SK-N-SH (cell line): Measurements from ENCODE around the gene CD164L2. TPM values are rescaled to one million over a fixed set of nuclear protein-coding genes. Genes with fewer than 3 reads are reported as not detected.
A peak's percentile ranks its signal among the peaks of the same experiment; 100 is the strongest.

Experiments
- CTCF ChIA-PET: fragments of 300-600, 350-600 bp; formaldehyde crosslinking; extraction: SDS; loops from one replicate; lab custom pipeline; 2021; lab: Yijun Ruan, JAX
- POLR2A ChIA-PET: fragments of 350-600 bp; sonication (Branson Sonifier 250); formaldehyde crosslinking; extraction: SDS; loops from one replicate; lab custom pipeline; 2020; ENCODE audit warnings: antibody characterized with exemption, inconsistent platforms; lab: Yijun Ruan, JAX
- DNase-seq: peaks from one replicate; pipeline ENCODE4 v3.0.0; 2012
- H2AFZ ChIP-seq: fragments of 200-600 bp; sonication (generic); 2 replicates; pipeline ENCODE4 v1.8.1; 2016; ENCODE audit warnings: antibody characterized with exemption, mild to moderate bottlenecking, low read depth
- H3F3A ChIP-seq: fragments of 200-600 bp; sonication (generic); replicated peaks from 2 replicates; pipeline ENCODE3; 2016; ENCODE audit warnings: antibody characterized with exemption, mild to moderate bottlenecking; ENCODE audit not compliant: insufficient read depth
- H3K27ac ChIP-seq, 2 experiments: fragments of 200-500 bp in 1 of 2; fragments of 200-600 bp in 1 of 2; sonication (Bioruptor generic) in 1 of 2; sonication (generic), shearing (Covaris generic) in 1 of 2; 2 replicates each; pipeline versions ENCODE4 v1.5.1 to v1.6.1; 2014 to 2016; ENCODE audit warnings: low read depth in 2 of 2, inconsistent platforms in 1 of 2, low read length in 1 of 2, mild to moderate bottlenecking in 1 of 2, mixed read lengths in 1 of 2
- H3K27me3 ChIP-seq: fragments of 200-600 bp; sonication (generic), shearing (Covaris generic); 2 replicates; pipeline ENCODE4 v1.6.1; 2016; ENCODE audit warnings: mixed run types; ENCODE audit not compliant: insufficient read depth
- H3K36me3 ChIP-seq, 2 experiments: fragments of 200-500 bp in 1 of 2; fragments of 200-600 bp in 1 of 2; sonication (Bioruptor generic) in 1 of 2; sonication (generic) in 1 of 2; replicated peaks in 1 of 2; 2 replicates each; pipeline versions ENCODE3 to v1.5.1; 2014 to 2016; ENCODE audit warnings: low read length in 1 of 2, mild to moderate bottlenecking in 1 of 2; ENCODE audit not compliant: insufficient read depth in 2 of 2, control insufficient read depth in 1 of 2
- H3K4me1 ChIP-seq, 2 experiments: fragments of 200-500 bp in 1 of 2; fragments of 200-600 bp in 1 of 2; sonication (Bioruptor generic) in 1 of 2; sonication (generic), shearing (Covaris generic) in 1 of 2; 2 replicates each; pipeline versions ENCODE4 v1.5.1 to v1.6.1; 2014 to 2016; ENCODE audit warnings: low read depth in 1 of 2, low read length in 1 of 2, mixed run types in 1 of 2; ENCODE audit not compliant: insufficient read depth in 2 of 2, control insufficient read depth in 1 of 2
- H3K4me2 ChIP-seq: fragments of 200-600 bp; sonication (generic), shearing (Covaris generic); 2 replicates; pipeline ENCODE4 v1.6.1; 2017; ENCODE audit warnings: mixed run types
- H3K4me3 ChIP-seq, 2 experiments: fragments of 200-500 bp in 1 of 2; fragments of 200-600 bp in 1 of 2; sonication (Bioruptor generic) in 1 of 2; sonication (generic), shearing (Covaris generic) in 1 of 2; 2 replicates each; pipeline versions ENCODE4 v1.5.1 to v1.8.1; 2014 to 2016; ENCODE audit warnings: low read depth in 2 of 2, inconsistent platforms in 1 of 2, low read length in 1 of 2, mild to moderate bottlenecking in 1 of 2, mixed read lengths in 1 of 2, moderate library complexity in 1 of 2
- H3K79me2 ChIP-seq: fragments of 200-600 bp; sonication (generic); 2 replicates; pipeline ENCODE4 v1.8.1; 2017; ENCODE audit warnings: mild to moderate bottlenecking; ENCODE audit not compliant: insufficient read depth
- H3K9ac ChIP-seq: fragments of 200-600 bp; sonication (generic); 2 replicates; pipeline ENCODE4 v1.6.1; 2017; ENCODE audit warnings: mixed run types
- H3K9me2 ChIP-seq: fragments of 200-600 bp; sonication (generic); 2 replicates; pipeline ENCODE4 v1.6.1; 2017; ENCODE audit warnings: mixed run types
- H3K9me3 ChIP-seq: fragments of 200-600 bp; sonication (generic); 2 replicates; pipeline ENCODE4 v1.6.1; 2017; ENCODE audit warnings: mixed run types, mild to moderate bottlenecking, moderate library complexity
- H4K20me1 ChIP-seq: fragments of 200-600 bp; sonication (generic); 2 replicates; pipeline ENCODE4 v1.6.1; 2017; ENCODE audit warnings: mild to moderate bottlenecking, mixed run types; ENCODE audit not compliant: insufficient read depth
- EP300 ChIP-seq, 2 experiments: IDR thresholded peaks; 2 replicates each; pipeline versions ENCODE4 v1.4.0 to v1.6.1; 2012; ENCODE audit warnings: borderline replicate concordance in 1 of 2, low read depth in 1 of 2, low read length in 1 of 2
- FOXM1 ChIP-seq: IDR thresholded peaks from 2 replicates; pipeline ENCODE4 v1.4.0; 2012; ENCODE audit warnings: low read depth, mild to moderate bottlenecking
- MXI1 ChIP-seq: IDR thresholded peaks from 2 replicates; pipeline ENCODE4 v1.6.1; 2012; ENCODE audit warnings: mild to moderate bottlenecking, low read depth, low read length, improper control_type of control experiment
- NRF1 ChIP-seq: IDR thresholded peaks from 2 replicates; pipeline ENCODE4 v1.6.1; 2012; ENCODE audit warnings: low read depth, mild to moderate bottlenecking, low read length
- RAD21 ChIP-seq: IDR thresholded peaks from 2 replicates; pipeline ENCODE4 v1.6.1; 2012; ENCODE audit warnings: mild to moderate bottlenecking, low read length
- RFX5 ChIP-seq: IDR thresholded peaks from 2 replicates; pipeline ENCODE4 v1.6.1; 2012; ENCODE audit warnings: mild to moderate bottlenecking, improper control_type of control experiment, low read length
- RXRA ChIP-seq: IDR thresholded peaks from 2 replicates; pipeline ENCODE4 v1.4.0; 2012; ENCODE audit warnings: low read depth, mild to moderate bottlenecking, borderline replicate concordance
- SIN3A ChIP-seq: IDR thresholded peaks from 2 replicates; pipeline ENCODE4 v1.6.1; 2012; ENCODE audit warnings: low read depth, mild to moderate bottlenecking, low read length, moderate library complexity, borderline replicate concordance
- SMC3 ChIP-seq: IDR thresholded peaks from 2 replicates; pipeline ENCODE4 v1.6.1; 2012; ENCODE audit warnings: low read depth, low read length, improper control_type of control experiment
- TEAD4 ChIP-seq: IDR thresholded peaks from 2 replicates; pipeline ENCODE4 v1.4.0; 2012; ENCODE audit warnings: mild to moderate bottlenecking, borderline replicate concordance; ENCODE audit not compliant: insufficient read depth
- YY1 ChIP-seq: IDR thresholded peaks from 2 replicates; pipeline ENCODE4 v1.4.0; 2012; ENCODE audit warnings: low read depth, mild to moderate bottlenecking
- whole genome bisulfite sequencing: methylation state at CpG from one replicate; pipeline ENCODE4 v1.1.6; 2017; ENCODE audit warnings: low lambda C conversion rate; 5-methylcytosine and 5-hydroxymethylcytosine counted together
- polyA plus RNA-seq, 3 experiments: library from polyadenylated mRNA; depleted of rRNA; stranded (reverse); fragments of >200 nt; gene quantifications; 2 replicates each; pipeline ENCODE4 v1.2.3, GENCODE V29; 2012
- TF ChIP-seq, protein P1 (sequence below): IDR thresholded peaks from 2 replicates; pipeline ENCODE4; 2012
- TF ChIP-seq, protein P2 (sequence below): fragments of 200-600 bp; sonication (generic); IDR thresholded peaks from 2 replicates; pipeline ENCODE4 v1.6.1; 2017; ENCODE audit warnings: antibody characterized with exemption, mild to moderate bottlenecking, moderate library complexity
- TF ChIP-seq, protein P3 (sequence below): IDR thresholded peaks from 2 replicates; pipeline ENCODE4 v1.4.0; 2012; ENCODE audit warnings: low read depth
- TF ChIP-seq, protein P4 (sequence below): fragments of 150-350 bp; IDR thresholded peaks from 2 replicates; pipeline ENCODE4 v1.6.1; 2016; ENCODE audit warnings: mild to moderate bottlenecking, low read depth, low read length

The CD164L2 gene
- polyA plus RNA-seq, 1 of the 3 experiments (the other 2 are of a cell fraction) = 0.05 TPM

DNA sequence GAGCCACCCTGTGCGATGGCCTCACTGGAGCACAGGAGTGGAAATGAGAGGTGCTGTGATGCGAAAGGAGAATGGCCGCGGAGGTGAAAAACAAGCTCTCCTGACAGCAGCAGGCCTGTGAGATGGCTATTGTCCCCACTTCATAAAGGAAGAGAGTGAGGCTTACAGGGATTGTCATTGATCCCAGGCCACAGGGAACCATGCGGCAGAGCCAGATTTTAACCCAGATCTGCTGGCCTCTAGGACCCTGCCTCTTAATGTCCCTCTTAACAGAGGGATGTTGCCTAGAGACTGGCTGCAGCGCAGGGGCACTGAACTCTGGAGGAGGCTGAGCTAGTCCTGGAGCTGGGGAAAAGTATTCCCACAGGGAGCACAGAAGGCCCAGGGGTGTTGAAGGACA, 44.4 kb downstream of the CD164L2 start:
- no peak overlapping the region for H3K9ac ChIP-seq
- H3K27ac ChIP-seq = no peak overlapping the region
- H3K9me2 ChIP-seq = no peaks in the 10 kb centered on the region
- DNase-seq = peak; percentile 3
- H4K20me1 ChIP-seq = no peaks in the 10 kb centered on the region
- no peak overlapping the region for H2AFZ ChIP-seq
- H3K4me1 ChIP-seq = peaks cover 0 to 8% of the 10 kb centered on the region in 2 experiments; a peak in 2 of 4 replicates
- 98% methylated on average over 6 of the region's 6 CpGs for WGBS
- H3K4me3 ChIP-seq = no peak overlapping the region
- ChIA-PET CTCF (interaction anchor here (0.9 to 1.8 kb wide), 3 partner anchors 11 to 50 kb away, joined by 3 to 5 read pairs (median 5); no protein-coding TSS in a partner anchor), POLR2A (no interaction called here)
- H3K9me3 ChIP-seq = no peaks in the 10 kb centered on the region
- no peaks in the 10 kb centered on the region for H3K79me2 ChIP-seq
- no peak for TF ChIP-seq NRF1
- H3K36me3 ChIP-seq = peaks cover 0 to 22% of the 10 kb centered on the region in 2 experiments
- no peaks in the 10 kb centered on the region for H3F3A ChIP-seq
- no peaks in the 10 kb centered on the region for H3K27me3 ChIP-seq
- no peak overlapping the region for H3K4me2 ChIP-seq

DNA sequence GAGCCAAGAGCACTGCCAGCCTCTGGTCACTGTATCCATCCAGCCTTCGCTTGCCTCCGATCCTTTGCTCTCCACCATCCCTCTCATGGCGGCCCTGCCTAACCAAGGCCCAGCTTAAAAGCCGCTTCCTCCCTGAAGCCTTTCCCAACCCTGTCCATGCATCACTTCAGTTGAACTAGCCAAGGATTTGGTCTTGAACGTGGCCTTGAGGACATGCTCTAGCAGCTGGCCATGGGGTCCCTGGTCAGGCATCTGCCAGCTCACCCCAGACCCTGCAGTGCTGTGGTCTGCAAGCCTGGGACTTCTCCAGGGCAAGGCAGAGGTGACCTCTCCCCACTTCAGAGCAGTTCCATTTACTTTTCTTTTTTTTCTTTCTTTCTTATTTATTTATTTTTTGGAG, 46.4 kb downstream of the CD164L2 start:
- H3K27me3 ChIP-seq = no peaks in the 10 kb centered on the region
- H3K4me3 ChIP-seq = no peak overlapping the region
- POLR2A ChIA-PET = interaction anchor here (1.5 kb wide), 1 partner anchor 12 kb away, joined by 5 read pairs; no protein-coding TSS in a partner anchor
- H3K27ac ChIP-seq = no peak overlapping the region
- H3F3A ChIP-seq = no peaks in the 10 kb centered on the region
- H3K9ac ChIP-seq = no peak overlapping the region
- no peaks in the 10 kb centered on the region for H3K9me2 ChIP-seq
- H2AFZ ChIP-seq = no peak overlapping the region
- H3K4me2 ChIP-seq = no peak overlapping the region
- 86% methylated on average over 4 of the region's 5 CpGs for WGBS
- peaks cover 0 to 8% of the 10 kb centered on the region in 2 experiments; a peak in 1 of 4 replicates for H3K4me1 ChIP-seq
- no peak for DNase-seq
- H3K36me3 ChIP-seq = peaks cover 4 to 39% of the 10 kb centered on the region in 2 experiments
- no peak for TF ChIP-seq EP300 (IDR thresholded peaks at IDR 0.05; ENCODE audit: borderline replicate concordance in 1 of 2, low read depth in 1 of 2, low read length in 1 of 2)
- no peak for TF ChIP-seq YY1
- TF ChIP-seq, all 33 proteins: peak for 0
- 0 out of 2 replicates have a peak, but pooled peaks cover 3% of the 10 kb centered on the region for H3K79me2 ChIP-seq
- no peaks in the 10 kb centered on the region for H3K9me3 ChIP-seq
- H4K20me1 ChIP-seq = no peaks in the 10 kb centered on the region
- CTCF ChIA-PET = interaction anchor here (0.8 to 7.4 kb wide), 6 partner anchors 9 to 58 kb away, joined by 3 to 85 read pairs (median 5); no protein-coding TSS in a partner anchor

DNA sequence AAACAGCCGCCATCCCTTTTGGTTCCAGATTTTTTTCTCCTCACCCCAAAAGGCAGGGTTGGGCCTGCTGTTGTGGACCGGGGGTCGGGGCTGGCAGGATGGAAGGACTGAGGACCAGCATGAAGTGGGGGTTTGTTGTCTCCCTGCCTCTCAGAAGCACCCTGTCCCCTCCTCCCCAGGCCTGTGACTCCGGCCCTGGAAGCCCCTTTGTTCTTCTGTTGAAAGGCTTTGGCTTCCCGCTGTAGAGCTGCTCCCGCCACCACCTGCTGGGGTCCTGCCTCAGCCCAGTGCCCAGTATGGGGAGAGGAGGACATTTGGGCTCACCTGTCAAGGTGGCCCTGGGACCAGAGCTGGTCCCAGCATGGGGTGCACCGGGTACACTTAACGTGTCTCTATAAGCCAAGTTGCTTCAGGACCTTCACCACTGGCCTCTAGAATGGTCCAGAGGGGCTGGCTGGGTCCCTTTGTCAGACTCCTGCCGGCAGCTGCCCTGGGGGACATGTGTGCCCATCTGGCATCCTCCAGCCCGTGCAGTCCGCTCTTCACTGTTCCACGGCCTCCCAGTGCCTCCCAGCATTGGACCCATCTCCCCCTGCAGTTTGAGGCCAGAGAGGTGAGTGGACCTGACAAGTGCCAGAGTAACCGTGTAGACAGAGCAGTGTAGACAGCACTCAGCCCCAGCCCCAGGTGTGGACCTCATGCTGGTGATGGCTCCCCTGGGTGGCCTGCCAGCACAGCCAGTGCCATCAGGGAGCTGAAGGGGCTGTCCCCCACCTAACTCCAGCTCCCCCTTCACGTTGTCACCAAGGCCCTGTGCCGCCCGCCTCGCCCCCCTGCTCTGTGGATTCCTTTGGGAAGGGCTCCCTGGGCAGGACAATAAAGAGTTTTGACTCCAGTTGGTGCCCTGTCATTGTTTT, 47.4 kb downstream of the CD164L2 start:
- H4K20me1 ChIP-seq = no peaks in the 10 kb centered on the region
- H2AFZ ChIP-seq = no peak overlapping the region
- no peaks in the 10 kb centered on the region for H3K9me2 ChIP-seq
- POLR2A ChIA-PET = interaction anchor here (1.5 kb wide), 1 partner anchor 13 kb away, joined by 5 read pairs; no protein-coding TSS in a partner anchor
- H3K9me3 ChIP-seq = no peaks in the 10 kb centered on the region
- no peaks in the 10 kb centered on the region for H3K4me1 ChIP-seq
- CTCF ChIA-PET = interaction anchor here (1.2 to 7.4 kb wide), 6 partner anchors 8 to 271 kb away, joined by 3 to 85 read pairs (median 7); no protein-coding TSS in a partner anchor
- no peak overlapping the region for H3K27ac ChIP-seq
- 0 out of 2 replicates have a peak, but pooled peaks cover 3% of the 10 kb centered on the region for H3K79me2 ChIP-seq
- no peaks in the 10 kb centered on the region for H3K27me3 ChIP-seq
- H3K9ac ChIP-seq = no peak overlapping the region
- H3K4me3 ChIP-seq = no peak overlapping the region
- no peaks in the 10 kb centered on the region for H3F3A ChIP-seq
- H3K4me2 ChIP-seq = no peak overlapping the region
- peaks cover 4 to 48% of the 10 kb centered on the region in 2 experiments for H3K36me3 ChIP-seq
- 95% methylated on average over 10 of the region's 17 CpGs for WGBS
- no peak for DNase-seq
- TF ChIP-seq, protein P1, sequence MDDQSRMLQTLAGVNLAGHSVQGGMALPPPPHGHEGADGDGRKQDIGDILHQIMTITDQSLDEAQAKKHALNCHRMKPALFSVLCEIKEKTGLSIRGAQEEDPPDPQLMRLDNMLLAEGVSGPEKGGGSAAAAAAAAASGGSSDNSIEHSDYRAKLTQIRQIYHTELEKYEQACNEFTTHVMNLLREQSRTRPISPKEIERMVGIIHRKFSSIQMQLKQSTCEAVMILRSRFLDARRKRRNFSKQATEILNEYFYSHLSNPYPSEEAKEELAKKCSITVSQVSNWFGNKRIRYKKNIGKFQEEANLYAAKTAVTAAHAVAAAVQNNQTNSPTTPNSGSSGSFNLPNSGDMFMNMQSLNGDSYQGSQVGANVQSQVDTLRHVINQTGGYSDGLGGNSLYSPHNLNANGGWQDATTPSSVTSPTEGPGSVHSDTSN = no peak
- no peak for TF ChIP-seq MXI1
- TF ChIP-seq SIN3A = no peak
- TF ChIP-seq, protein P2, sequence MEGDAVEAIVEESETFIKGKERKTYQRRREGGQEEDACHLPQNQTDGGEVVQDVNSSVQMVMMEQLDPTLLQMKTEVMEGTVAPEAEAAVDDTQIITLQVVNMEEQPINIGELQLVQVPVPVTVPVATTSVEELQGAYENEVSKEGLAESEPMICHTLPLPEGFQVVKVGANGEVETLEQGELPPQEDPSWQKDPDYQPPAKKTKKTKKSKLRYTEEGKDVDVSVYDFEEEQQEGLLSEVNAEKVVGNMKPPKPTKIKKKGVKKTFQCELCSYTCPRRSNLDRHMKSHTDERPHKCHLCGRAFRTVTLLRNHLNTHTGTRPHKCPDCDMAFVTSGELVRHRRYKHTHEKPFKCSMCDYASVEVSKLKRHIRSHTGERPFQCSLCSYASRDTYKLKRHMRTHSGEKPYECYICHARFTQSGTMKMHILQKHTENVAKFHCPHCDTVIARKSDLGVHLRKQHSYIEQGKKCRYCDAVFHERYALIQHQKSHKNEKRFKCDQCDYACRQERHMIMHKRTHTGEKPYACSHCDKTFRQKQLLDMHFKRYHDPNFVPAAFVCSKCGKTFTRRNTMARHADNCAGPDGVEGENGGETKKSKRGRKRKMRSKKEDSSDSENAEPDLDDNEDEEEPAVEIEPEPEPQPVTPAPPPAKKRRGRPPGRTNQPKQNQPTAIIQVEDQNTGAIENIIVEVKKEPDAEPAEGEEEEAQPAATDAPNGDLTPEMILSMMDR = no peak
- TF ChIP-seq RXRA = no peak
- TF ChIP-seq, protein P3, sequence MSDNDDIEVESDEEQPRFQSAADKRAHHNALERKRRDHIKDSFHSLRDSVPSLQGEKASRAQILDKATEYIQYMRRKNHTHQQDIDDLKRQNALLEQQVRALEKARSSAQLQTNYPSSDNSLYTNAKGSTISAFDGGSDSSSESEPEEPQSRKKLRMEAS = no peak
- TF ChIP-seq, protein P4, sequence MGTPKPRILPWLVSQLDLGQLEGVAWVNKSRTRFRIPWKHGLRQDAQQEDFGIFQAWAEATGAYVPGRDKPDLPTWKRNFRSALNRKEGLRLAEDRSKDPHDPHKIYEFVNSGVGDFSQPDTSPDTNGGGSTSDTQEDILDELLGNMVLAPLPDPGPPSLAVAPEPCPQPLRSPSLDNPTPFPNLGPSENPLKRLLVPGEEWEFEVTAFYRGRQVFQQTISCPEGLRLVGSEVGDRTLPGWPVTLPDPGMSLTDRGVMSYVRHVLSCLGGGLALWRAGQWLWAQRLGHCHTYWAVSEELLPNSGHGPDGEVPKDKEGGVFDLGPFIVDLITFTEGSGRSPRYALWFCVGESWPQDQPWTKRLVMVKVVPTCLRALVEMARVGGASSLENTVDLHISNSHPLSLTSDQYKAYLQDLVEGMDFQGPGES = no peak
- TF ChIP-seq RFX5 = no peak
- no peak for TF ChIP-seq TEAD4
- TF ChIP-seq SMC3 = no peak
- no peak for TF ChIP-seq YY1
- TF ChIP-seq RAD21 = no peak
- TF ChIP-seq FOXM1 = no peak
